H1 (cell line): Measurements from ENCODE around the gene AGAP3. TPM values are rescaled to one million over a fixed set of nuclear protein-coding genes. Genes with fewer than 3 reads are reported as not detected.

Source experiments
- CTCF ChIA-PET: fragments of 300-600 bp; sonication (Branson Sonifier 250); formaldehyde crosslinking; loops from one replicate; lab custom pipeline; 2021; ENCODE audit not compliant: partially characterized antibody; lab: Charles Lee
- POLR2A ChIA-PET: fragments of 300-600 bp; sonication (Branson Sonifier 250); formaldehyde crosslinking; loops from one replicate; lab custom pipeline; 2021; ENCODE audit warnings: inconsistent platforms; ENCODE audit not compliant: partially characterized antibody; lab: Charles Lee
- DNase-seq, 2 experiments: peaks; one replicate each; pipeline versions ENCODE4 v3.0.0 to v3.0.0-alpha.2; 2010 to 2022; ENCODE audit warnings: low spot score in 2 of 2, low read depth in 1 of 2, mixed read lengths in 1 of 2
- FAIRE-seq: peaks from 2 replicates; lab custom pipeline; 2011; peaks lifted over from hg19 to GRCh38; lab: Jason Lieb, UNC
- H2AFZ ChIP-seq: 2 replicates; pipeline ENCODE4 v1.8.1; 2012; ENCODE audit warnings: low read length, inconsistent platforms
- H2AK5ac ChIP-seq: 2 replicates; pipeline ENCODE4 v1.6.1; 2013; ENCODE audit warnings: low read depth, low read length
- H2BK120ac ChIP-seq: replicated peaks from 2 replicates; pipeline ENCODE3; 2013; ENCODE audit warnings: low read depth, low read length, inconsistent platforms
- H2BK12ac ChIP-seq: 2 replicates; pipeline ENCODE4 v1.6.1; 2013; ENCODE audit warnings: low read depth, low read length
- H2BK15ac ChIP-seq: 2 replicates; pipeline ENCODE4 v1.6.1; 2013; ENCODE audit warnings: low read length
- H2BK20ac ChIP-seq: 2 replicates; pipeline ENCODE4 v1.6.1; 2013; ENCODE audit warnings: low read length
- H2BK5ac ChIP-seq: 2 replicates; pipeline ENCODE4 v1.6.1; 2013; ENCODE audit warnings: low read depth, low read length
- H3K14ac ChIP-seq: 2 replicates; pipeline ENCODE4 v1.6.1; 2013; ENCODE audit warnings: inconsistent platforms; ENCODE audit not compliant: insufficient read length
- H3K18ac ChIP-seq: 2 replicates; pipeline ENCODE4 v1.6.1; 2013; ENCODE audit warnings: low read length; ENCODE audit errors: extremely low read depth
- H3K23ac ChIP-seq: 2 replicates; pipeline ENCODE4 v1.6.1; 2013; ENCODE audit warnings: inconsistent platforms; ENCODE audit not compliant: insufficient read length
- H3K23me2 ChIP-seq: 2 replicates; pipeline ENCODE4 v1.6.1; 2013; ENCODE audit warnings: low read depth, low read length
- H3K27ac ChIP-seq: 2 replicates; pipeline ENCODE4 v1.6.1; 2011; ENCODE audit warnings: low read depth, low read length, inconsistent platforms
- H3K27me3 ChIP-seq, 4 experiments: replicated peaks in 1 of 4; 1 replicate in 1 of 4; 2 replicates in 3 of 4; pipeline versions ENCODE4 v1.6.1 to v1.8.1; 2011 to 2013; ENCODE audit warnings: low read length in 3 of 4, mild to moderate bottlenecking in 3 of 4, inconsistent platforms in 2 of 4, mixed read lengths in 2 of 4, moderate library complexity in 1 of 4; ENCODE audit not compliant: control insufficient read depth in 3 of 4, insufficient read depth in 3 of 4; ENCODE audit errors: extremely low read depth in 1 of 4
- H3K36me3 ChIP-seq, 4 experiments: 2 replicates each; pipeline versions ENCODE4 v1.6.1 to v1.8.1; 2011 to 2013; ENCODE audit warnings: mild to moderate bottlenecking in 4 of 4, low read length in 3 of 4, moderate library complexity in 2 of 4, control low read depth in 1 of 4, inconsistent platforms in 1 of 4; ENCODE audit not compliant: insufficient read depth in 4 of 4, control insufficient read depth in 2 of 4
- H3K4ac ChIP-seq: replicated peaks from 2 replicates; pipeline ENCODE3; 2013; ENCODE audit warnings: low read length, low read depth, mixed read lengths, inconsistent platforms; ENCODE audit not compliant: insufficient read length
- H3K4me1 ChIP-seq, 4 experiments: replicated peaks in 1 of 4; 1 replicate in 1 of 4; 2 replicates in 3 of 4; pipeline versions ENCODE4 v1.6.1 to v1.8.1; 2011 to 2013; ENCODE audit warnings: low read length in 3 of 4, inconsistent platforms in 2 of 4, mixed read lengths in 1 of 4; ENCODE audit not compliant: insufficient read depth in 4 of 4, control insufficient read depth in 3 of 4
- H3K4me2 ChIP-seq, 2 experiments: 2 replicates each; pipeline versions ENCODE4 v1.6.1 to v1.8.1; 2011 to 2013; ENCODE audit warnings: low read depth in 2 of 2, low read length in 2 of 2, control low read depth in 1 of 2, inconsistent platforms in 1 of 2, mild to moderate bottlenecking in 1 of 2; ENCODE audit not compliant: insufficient read depth in 1 of 2
- H3K4me3 ChIP-seq, 4 experiments: fragments of 200-600, 300-600 bp in 1 of 4; sonication (generic), shearing (Covaris generic), sonication (Bioruptor Twin) in 1 of 4; 2 replicates each; pipeline versions ENCODE4 v1.5.1 to v1.8.1; 2011 to 2016; ENCODE audit warnings: low read length in 4 of 4, low read depth in 3 of 4, control low read depth in 2 of 4, inconsistent platforms in 2 of 4, mild to moderate bottlenecking in 2 of 4, mixed read lengths in 1 of 4, moderate library complexity in 1 of 4; ENCODE audit not compliant: insufficient read depth in 2 of 4; ENCODE audit errors: extremely low read depth in 1 of 4
- H3K56ac ChIP-seq: replicated peaks from 2 replicates; pipeline ENCODE3; 2013; ENCODE audit warnings: low read depth, mild to moderate bottlenecking, mixed read lengths, low read length, inconsistent platforms; ENCODE audit not compliant: insufficient read length
- H3K79me1 ChIP-seq: 2 replicates; pipeline ENCODE4 v1.6.1; 2013; ENCODE audit warnings: low read depth, low read length, control low read depth
- H3K79me2 ChIP-seq, 2 experiments: 2 replicates each; pipeline versions ENCODE4 v1.6.1 to v1.8.1; 2012 to 2013; ENCODE audit warnings: low read length in 2 of 2, mild to moderate bottlenecking in 2 of 2, inconsistent platforms in 1 of 2; ENCODE audit not compliant: insufficient read depth in 2 of 2, control insufficient read depth in 1 of 2
- H3K9ac ChIP-seq, 4 experiments: replicated peaks in 1 of 4; 1 replicate in 1 of 4; 2 replicates in 3 of 4; pipeline versions ENCODE4 v1.6.1 to v1.8.1; 2011 to 2013; ENCODE audit warnings: low read depth in 3 of 4, low read length in 3 of 4, control low read depth in 2 of 4, mild to moderate bottlenecking in 2 of 4, moderate library complexity in 2 of 4, inconsistent platforms in 1 of 4; ENCODE audit errors: extremely low read depth in 1 of 4
- H3K9me3 ChIP-seq, 2 experiments: 2 replicates each; pipeline versions ENCODE4 v1.6.1 to v1.8.1; 2012 to 2013; ENCODE audit warnings: mild to moderate bottlenecking in 2 of 2, moderate library complexity in 2 of 2, control low read depth in 1 of 2, inconsistent platforms in 1 of 2, low read depth in 1 of 2, low read length in 1 of 2, mixed read lengths in 1 of 2; ENCODE audit not compliant: insufficient read depth in 2 of 2
- H4K20me1 ChIP-seq, 2 experiments: replicated peaks in 1 of 2; 2 replicates each; pipeline versions ENCODE3 to v1.8.1; 2011 to 2013; ENCODE audit warnings: inconsistent platforms in 2 of 2, low read length in 2 of 2, mild to moderate bottlenecking in 1 of 2; ENCODE audit not compliant: insufficient read depth in 2 of 2, control insufficient read depth in 1 of 2
- H4K5ac ChIP-seq: 2 replicates; pipeline ENCODE4 v1.6.1; 2013; ENCODE audit warnings: low read length, low read depth, mixed read lengths, inconsistent platforms; ENCODE audit not compliant: insufficient read length
- H4K8ac ChIP-seq: 2 replicates; pipeline ENCODE4 v1.8.0; 2013; ENCODE audit warnings: mild to moderate bottlenecking, moderate library complexity, low read length, inconsistent platforms; ENCODE audit not compliant: insufficient read depth; ENCODE audit errors: extremely low read depth
- H4K91ac ChIP-seq: replicated peaks from 2 replicates; pipeline ENCODE3; 2013; ENCODE audit warnings: low read length, mixed read lengths, inconsistent platforms; ENCODE audit not compliant: insufficient read length
- BACH1 ChIP-seq: IDR thresholded peaks from 2 replicates; pipeline ENCODE4 v1.6.1; 2012; ENCODE audit warnings: low read length, improper control_type of control experiment
- CTBP2 ChIP-seq: IDR thresholded peaks from 2 replicates; pipeline ENCODE4 v1.7.0; 2011; ENCODE audit warnings: borderline replicate concordance, mild to moderate bottlenecking, moderate library complexity, mixed read lengths, low read length; ENCODE audit not compliant: insufficient read depth, insufficient read length
- E2F6 ChIP-seq: IDR thresholded peaks from 2 replicates; pipeline ENCODE4 v1.6.1; 2012; ENCODE audit warnings: inconsistent platforms
- JUND ChIP-seq: IDR thresholded peaks from 2 replicates; pipeline ENCODE4 v1.6.1; 2011; ENCODE audit warnings: mild to moderate bottlenecking, improper control_type of control experiment, low read length
- MAFK ChIP-seq: IDR thresholded peaks from 2 replicates; pipeline ENCODE4 v1.6.1; 2012; ENCODE audit warnings: low read depth, mild to moderate bottlenecking, improper control_type of control experiment, low read length
- NRF1 ChIP-seq: IDR thresholded peaks from 2 replicates; pipeline ENCODE4 v1.6.1; 2011; ENCODE audit warnings: mild to moderate bottlenecking, low read depth, low read length, improper control_type of control experiment
- POU5F1 ChIP-seq: IDR thresholded peaks from 2 replicates; pipeline ENCODE4 v1.6.1; 2011; ENCODE audit warnings: low read depth, mild to moderate bottlenecking, low read length, moderate library complexity
- RNF2 ChIP-seq: fragments of 200-900, 300-1000 bp; sonication (generic); IDR thresholded peaks from 2 replicates; pipeline ENCODE4 v1.7.1; 2016; ENCODE audit warnings: borderline replicate concordance, low read depth, mild to moderate bottlenecking, antibody characterized with exemption, low read length; ENCODE audit not compliant: poor library complexity, severe bottlenecking; ENCODE audit errors: missing control alignments
- SRF ChIP-seq: IDR thresholded peaks from 2 replicates; pipeline ENCODE4 v1.6.1; 2011; ENCODE audit warnings: mild to moderate bottlenecking, low read depth, low read length, moderate library complexity
- TAF7 ChIP-seq: optimal IDR thresholded peaks from 2 replicates; pipeline ENCODE3; 2011; ENCODE audit warnings: low read depth, mild to moderate bottlenecking, inconsistent platforms, low read length, moderate library complexity, borderline replicate concordance
- WGBS, 2 experiments: shearing (Covaris generic) in 1 of 2; methylation state at CpG; one replicate each; pipeline versions ENCODE4 v1.1.6 to v1.1.7; 2013 to 2015; ENCODE audit warnings: low lambda C conversion rate in 2 of 2, mixed read lengths in 2 of 2, inconsistent platforms in 1 of 2, low coverage in 1 of 2, missing lambda C conversion rate in 1 of 2; ENCODE audit not compliant: insufficient replicate concordance in 2 of 2, insufficient coverage in 1 of 2, insufficient read length in 1 of 2; ENCODE audit errors: extremely low coverage in 1 of 2, missing lambda C conversion rate in 1 of 2; 5-methylcytosine and 5-hydroxymethylcytosine counted together
- polyA plus RNA-seq, 7 experiments: library from polyadenylated mRNA; depleted of rRNA in 3 of 7; stranded (reverse) in 5 of 7; unstranded in 2 of 7; fragments of >200 nt in 5 of 7; fragments of 200-250 nt in 2 of 7; gene quantifications; 1 replicate in 5 of 7; 2 replicates in 1 of 7; 4 replicates in 1 of 7; pipeline versions ENCODE4 v1.2.1 to v1.2.3, GENCODE V29; 2011 to 2013; ENCODE audit warnings: missing spikeins in 2 of 7, mixed read lengths in 2 of 7
- total RNA-seq: library from RNA; stranded (reverse); fragmentation: NEBNext Ultra II Directional; extraction: Animal tissue kit (Norgen Biotek cat#: 25700); gene quantifications from 2 replicates; pipeline ENCODE4 v1.2.1, GENCODE V29; 2021

AGAP3 gene
- total and polyA plus RNA-seq, 2 of the 8 experiments (the other 6 are each of a cell fraction or from before 2014, with no cell fraction given): 66.4 to 120 TPM

GRCh38 chr7:151122796-151123157 is 36.5 kb downstream of the AGAP3 start:
- no peak overlapping the region for H3K4me3 ChIP-seq
- no peak overlapping the region for H4K5ac ChIP-seq
- H4K20me1 ChIP-seq: peaks cover 12 to 37% of the 10 kb centered on the region in 2 experiments
- TF ChIP-seq TAF7: no peak
- no peak for TF ChIP-seq RNF2
- no peak for TF ChIP-seq E2F6
- no peak for TF ChIP-seq NRF1
- no peak for TF ChIP-seq BACH1
- no peak for TF ChIP-seq SRF
- TF ChIP-seq JUND: no peak
- no peak for TF ChIP-seq CTBP2
- TF ChIP-seq MAFK: no peak
- no peak for TF ChIP-seq POU5F1
- H3K79me2 ChIP-seq: no peaks in the 10 kb centered on the region
- no peak for FAIRE-seq
- no peaks in the 10 kb centered on the region for H3K9me3 ChIP-seq
- no peak overlapping the region for H3K4ac ChIP-seq
- H3K27me3 ChIP-seq: peaks cover 0 to 13% (median 4%) of the 10 kb centered on the region in 4 experiments; a peak in 5 of 7 replicates
- no peak for DNase-seq
- no peak overlapping the region for H2BK15ac ChIP-seq
- no peak overlapping the region for H2AFZ ChIP-seq
- no peak overlapping the region for H3K56ac ChIP-seq
- H3K36me3 ChIP-seq: peaks cover 0 to 30% (median 4%) of the 10 kb centered on the region in 4 experiments; a peak in 3 of 8 replicates
- no peak overlapping the region for H3K27ac ChIP-seq
- H2AK5ac ChIP-seq: no peak overlapping the region
- no peak overlapping the region for H3K4me2 ChIP-seq
- ChIA-PET CTCF (interaction anchor here (0.5 to 11.7 kb wide), 12 partner anchors 15 to 221 kb away, joined by 3 to 197 read pairs (median 7); partner anchors contain the start of genes ABCF2 and GBX1), POLR2A (interaction anchor here (2.0 kb wide), 1 partner anchor 13 kb away, joined by 4 read pairs; no protein-coding TSS in a partner anchor)
- no peak overlapping the region for H2BK20ac ChIP-seq
- H4K8ac ChIP-seq: no peak overlapping the region
- H2BK120ac ChIP-seq: no peak overlapping the region
- 95% methylated on average over 14 of the region's 29 CpGs; no CpG with 5 or more reads in 1 of the 2 experiments for WGBS, 2 experiments
- H2BK12ac ChIP-seq: no peak overlapping the region
- no peak overlapping the region for H3K18ac ChIP-seq
- H2BK5ac ChIP-seq: no peak overlapping the region
- no peak overlapping the region for H3K9ac ChIP-seq
- H3K14ac ChIP-seq: no peak overlapping the region
- H3K23me2 ChIP-seq: peaks cover 5% of the 10 kb centered on the region; the same call in 1 of the 2 replicates
- H4K91ac ChIP-seq: no peak overlapping the region
- H3K23ac ChIP-seq: no peak overlapping the region
- no peaks in the 10 kb centered on the region for H3K79me1 ChIP-seq
- H3K4me1 ChIP-seq: peaks cover 0 to 23% (median 7%) of the 10 kb centered on the region in 4 experiments; a peak in 6 of 7 replicates
